DMS53 treated with DMSO at 0.1 percent for 48 hours (cell line): ENCODE data around the gene HARBI1.
A peak's percentile ranks its signal among the peaks of the same experiment; 100 is the strongest.

Source experiments
- DNase-seq: peaks from one replicate; lab custom pipeline; 2025; ENCODE audit not compliant: unreplicated experiment; lab: John Stamatoyannopoulos, UW

HARBI1 gene

GRCh38 chr11:46633291-46634217 is 16.5 kb upstream of the HARBI1 start:
- no peak for DNase-seq

- no peak for DNase-seq
These were observed 15.5 kb upstream of the HARBI1 start for GRCh38 chr11:46632502-46632901.

DNA sequence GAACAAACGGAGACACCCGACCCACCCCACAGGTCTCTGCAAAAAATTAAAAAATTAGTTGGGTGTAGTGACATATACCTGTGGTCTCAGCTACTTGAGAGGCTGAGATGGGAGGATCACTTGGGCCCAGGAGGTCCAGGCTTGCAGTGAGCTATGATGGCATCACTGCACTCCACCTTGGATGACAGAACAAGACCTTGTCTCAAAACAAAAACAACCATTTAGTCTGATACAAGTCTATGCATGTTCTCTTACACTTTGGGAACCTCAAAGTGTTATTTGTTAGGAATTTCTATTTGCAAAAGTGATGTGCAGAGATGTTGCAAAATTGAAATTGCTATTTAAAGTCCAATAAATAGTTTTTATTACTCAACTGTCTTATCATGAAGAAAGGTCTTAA is 14.6 kb upstream of the HARBI1 start:
- no peak for DNase-seq

- no peak for DNase-seq
These were observed 13.2 kb upstream of the HARBI1 start for GRCh38 chr11:46630237-46630636.

DNA sequence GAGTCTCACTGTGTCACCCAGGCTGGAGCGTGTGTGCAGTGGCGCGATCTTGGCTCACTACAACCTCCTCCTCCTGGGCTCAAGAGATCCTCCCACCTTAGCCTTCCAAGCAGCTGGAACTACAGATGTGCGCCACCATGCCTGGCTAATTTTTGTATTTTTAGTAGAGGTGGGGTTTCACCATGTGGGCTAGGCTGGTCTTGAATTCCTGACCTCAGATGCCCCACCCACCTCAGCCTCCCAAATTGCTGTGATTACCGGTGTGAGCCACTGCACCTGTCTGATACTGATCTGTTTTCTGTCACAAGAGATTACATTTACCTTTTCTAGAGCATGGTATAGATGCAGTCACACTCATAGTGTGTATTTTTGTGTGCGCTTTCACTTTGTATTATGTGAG is 11.9 kb upstream of the HARBI1 start:
- no peak for DNase-seq

GRCh38 chr11:46625406-46625805 is 8.4 kb upstream of the HARBI1 start:
- no peak for DNase-seq

GRCh38 chr11:46618837-46619236 is 1.8 kb upstream of the HARBI1 start:
- DNase-seq, result no peak

GRCh38 chr11:46617972-46618314 is 916 bp upstream of the HARBI1 start:
- DNase-seq, result no peak

DNA sequence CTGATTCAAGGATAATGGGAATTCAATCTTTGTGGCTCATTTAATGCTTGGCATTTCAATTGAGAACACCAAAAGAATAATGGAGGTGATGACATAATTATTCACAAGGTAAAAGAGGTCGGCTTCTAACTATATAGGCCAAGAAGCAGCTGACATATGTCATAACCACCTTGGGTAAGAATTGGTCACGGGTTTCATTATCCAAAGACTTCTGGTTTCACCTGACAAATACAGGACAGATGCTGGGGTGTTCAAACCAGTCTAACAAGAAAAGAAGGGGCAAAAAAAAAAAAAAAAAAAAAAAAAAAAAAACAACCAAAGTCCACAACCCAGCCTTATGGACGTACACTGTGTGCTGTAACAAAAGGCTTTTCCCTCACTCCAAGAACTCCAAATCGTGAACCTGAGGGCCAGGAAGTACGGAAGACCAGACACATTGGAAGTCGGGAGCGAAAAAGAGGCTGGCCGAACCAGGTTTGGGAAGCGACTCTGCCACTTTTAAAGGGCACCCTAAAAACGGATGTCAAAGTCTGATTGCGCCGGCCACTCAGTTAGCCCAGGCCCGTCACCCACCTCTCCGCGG is 385 bp downstream of the HARBI1 start:
- peak; percentile 4 for DNase-seq

- DNase-seq, result no peak
These were observed 1.3 kb downstream of the HARBI1 start for GRCh38 chr11:46615756-46616155.

GRCh38 chr11:46612326-46612725 is 4.7 kb downstream of the HARBI1 start:
- DNase-seq, result no peak

GRCh38 chr11:46611526-46612304 is 5.3 kb downstream of the HARBI1 start:
- no peak for DNase-seq

DNA sequence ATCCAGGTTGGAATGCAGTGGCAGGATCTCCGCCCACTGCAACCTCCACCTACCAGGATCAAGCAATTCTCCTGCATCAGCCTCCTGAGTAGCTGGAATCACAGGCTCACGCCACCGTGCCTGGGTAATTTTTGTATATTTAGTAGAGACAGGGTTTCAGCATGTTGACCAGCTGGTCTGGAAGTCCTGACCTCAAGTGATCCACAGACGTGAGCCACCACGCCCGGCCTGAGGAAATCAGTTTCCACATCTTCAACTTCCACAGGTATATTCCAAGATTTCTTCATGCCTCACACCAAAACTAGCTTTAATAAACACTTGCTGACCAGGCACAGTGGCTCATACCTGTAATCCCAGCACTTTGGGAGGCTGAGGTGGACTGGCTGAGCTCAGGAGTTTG is 7.6 kb downstream of the HARBI1 start:
- DNase-seq, result no peak

DNA sequence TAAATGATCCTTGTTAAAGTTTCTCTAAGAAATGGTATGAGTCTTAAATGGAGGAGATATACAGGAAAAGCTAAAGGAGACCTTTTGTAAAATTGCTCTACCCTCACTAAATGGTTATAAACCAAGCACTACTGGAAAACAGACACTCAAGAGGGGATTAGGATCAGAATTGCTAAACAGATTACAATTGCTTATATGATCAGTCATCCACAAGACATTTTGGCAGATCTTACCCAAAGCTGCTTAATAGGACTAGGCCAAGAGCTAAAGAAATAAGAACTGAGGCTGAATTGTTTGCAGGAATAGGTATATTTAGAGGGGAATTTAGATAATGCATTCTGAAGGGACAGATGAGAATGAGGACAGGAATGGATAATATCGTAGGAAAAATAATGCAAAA is 9.5 kb downstream of the HARBI1 start:
- no peak for DNase-seq

DNA sequence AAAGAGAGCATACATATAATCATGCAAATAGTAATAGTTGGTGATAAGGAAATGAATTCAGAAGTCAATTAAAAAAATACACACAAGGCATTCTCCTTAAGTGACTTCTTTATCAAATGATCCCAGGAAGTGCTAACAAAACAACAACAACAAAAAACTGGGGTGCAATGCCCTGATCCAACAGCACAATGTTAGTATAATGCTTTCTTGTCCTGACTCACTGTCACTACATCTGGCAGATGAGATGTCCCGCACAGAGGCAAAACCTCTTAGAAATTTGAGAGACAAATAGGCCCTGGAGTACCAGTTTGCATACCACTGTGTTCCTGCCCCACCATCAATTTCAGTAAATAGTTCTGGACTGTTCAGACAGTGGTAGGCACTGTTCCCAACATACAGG is 12.2 kb downstream of the HARBI1 start:
- no peak for DNase-seq

GRCh38 chr11:46603704-46604308 is 13.2 kb downstream of the HARBI1 start:
- no peak for DNase-seq

- DNase-seq, result no peak
These were observed 15.9 kb downstream of the HARBI1 start for GRCh38 chr11:46601129-46601528.

DNA sequence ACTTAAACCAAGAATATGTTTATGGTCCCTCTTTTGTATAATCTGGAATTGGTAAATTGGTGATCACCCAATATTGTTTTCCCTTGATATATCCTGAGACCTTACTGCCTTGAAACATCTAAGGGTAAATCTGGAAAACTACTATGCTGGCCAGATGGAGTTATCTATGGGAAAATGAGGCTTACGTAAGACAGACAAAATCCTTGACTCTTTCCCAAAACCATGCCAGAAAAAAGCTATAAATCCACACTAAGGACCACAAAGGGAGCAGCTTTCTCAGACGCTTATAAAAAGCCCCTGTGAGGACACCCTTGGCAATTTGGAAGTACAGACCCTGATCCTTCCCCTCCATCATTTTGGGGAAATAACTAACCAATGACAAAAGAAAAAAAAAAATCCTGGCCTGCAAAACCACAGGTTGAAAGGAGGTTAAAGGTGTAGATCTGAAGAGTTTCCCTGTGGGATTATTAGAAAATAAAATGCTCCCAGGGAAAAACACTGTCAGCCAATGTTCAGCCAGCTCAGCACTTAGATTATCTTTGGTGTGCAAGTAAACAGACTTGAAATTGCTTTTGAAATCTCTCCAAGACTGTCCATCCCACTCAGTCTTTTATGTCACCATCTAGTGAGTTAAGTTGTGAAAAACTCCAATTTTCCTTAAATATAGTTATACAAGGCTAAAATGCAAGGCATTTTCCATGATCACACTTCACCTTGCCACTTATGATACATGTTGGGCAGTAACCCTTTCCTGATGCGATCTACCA is 16.6 kb downstream of the HARBI1 start:
- no peak for DNase-seq

GRCh38 chr11:46599340-46600193 is 17.5 kb downstream of the HARBI1 start:
- no peak for DNase-seq
